H9 (cell line): ENCODE measurements around the gene HNMT. TPM values are rescaled to one million over a fixed set of nuclear protein-coding genes. Genes with fewer than 3 reads are reported as not detected.

Experiments used
- DNase-seq: peaks from one replicate; pipeline ENCODE4 v3.0.0-alpha.2; 2017
- H2AFZ ChIP-seq: one replicate; pipeline ENCODE4 v1.6.1; 2013; ENCODE audit warnings: mild to moderate bottlenecking, low read length, control low read depth, moderate library complexity
- H2AK5ac ChIP-seq: 2 replicates; pipeline ENCODE4 v1.6.1; 2013; ENCODE audit warnings: low read length, control low read depth, mixed read lengths; ENCODE audit not compliant: insufficient read length
- H2BK120ac ChIP-seq: one replicate; pipeline ENCODE4 v1.6.1; 2013; ENCODE audit warnings: low read depth, mild to moderate bottlenecking, low read length, control low read depth, inconsistent platforms; ENCODE audit not compliant: poor library complexity, severe bottlenecking
- H2BK12ac ChIP-seq: 2 replicates; pipeline ENCODE4 v1.6.1; 2013; ENCODE audit warnings: low read length, control low read depth, mixed read lengths, low read depth; ENCODE audit not compliant: insufficient read length
- H2BK15ac ChIP-seq: 2 replicates; pipeline ENCODE4 v1.6.1; 2013; ENCODE audit warnings: low read depth, low read length, control low read depth
- H2BK20ac ChIP-seq: one replicate; pipeline ENCODE4 v1.6.1; 2013; ENCODE audit warnings: low read depth, mild to moderate bottlenecking, low read length, control low read depth, inconsistent platforms; ENCODE audit not compliant: poor library complexity, severe bottlenecking
- H2BK5ac ChIP-seq: 2 replicates; pipeline ENCODE4 v1.6.1; 2013; ENCODE audit warnings: low read length, control low read depth, mixed read lengths; ENCODE audit not compliant: insufficient read length
- H3K14ac ChIP-seq: 2 replicates; pipeline ENCODE4 v1.6.1; 2013; ENCODE audit warnings: low read length, control low read depth; ENCODE audit not compliant: insufficient read depth
- H3K18ac ChIP-seq: 2 replicates; pipeline ENCODE4 v1.6.1; 2013; ENCODE audit warnings: low read depth, mild to moderate bottlenecking, mixed read lengths, low read length, control low read depth; ENCODE audit not compliant: insufficient read length
- H3K23ac ChIP-seq: 2 replicates; pipeline ENCODE4 v1.6.1; 2013; ENCODE audit warnings: low read length, control low read depth, mixed read lengths, low read depth; ENCODE audit not compliant: insufficient read length
- H3K23me2 ChIP-seq: 2 replicates; pipeline ENCODE4 v1.6.1; 2013; ENCODE audit warnings: low read depth, mild to moderate bottlenecking, mixed read lengths, low read length, control low read depth; ENCODE audit not compliant: insufficient read length, poor library complexity, severe bottlenecking
- H3K27ac ChIP-seq: 2 replicates; pipeline ENCODE4 v1.5.1; 2013; ENCODE audit warnings: low read length, control low read depth, mixed read lengths, low read depth; ENCODE audit not compliant: insufficient read length
- H3K27me3 ChIP-seq: 2 replicates; pipeline ENCODE4 v1.6.1; 2013; ENCODE audit warnings: low read length, control low read depth, inconsistent platforms; ENCODE audit not compliant: insufficient read depth
- H3K4ac ChIP-seq: 2 replicates; pipeline ENCODE4 v1.6.1; 2013; ENCODE audit warnings: low read depth, mild to moderate bottlenecking, control low read depth, inconsistent platforms, low read length, moderate library complexity
- H3K4me1 ChIP-seq: 2 replicates; pipeline ENCODE4 v1.6.1; 2013; ENCODE audit warnings: low read length, control low read depth, inconsistent platforms; ENCODE audit not compliant: insufficient read depth
- H3K4me2 ChIP-seq: 2 replicates; pipeline ENCODE4 v1.6.1; 2013; ENCODE audit warnings: low read length, control low read depth, mixed read lengths; ENCODE audit not compliant: insufficient read length, insufficient read depth
- H3K56ac ChIP-seq: 2 replicates; pipeline ENCODE4 v1.6.1; 2013; ENCODE audit warnings: low read depth, mild to moderate bottlenecking, mixed read lengths, low read length, control low read depth; ENCODE audit not compliant: insufficient read length
- H3K79me1 ChIP-seq: 2 replicates; pipeline ENCODE4 v1.6.1; 2013; ENCODE audit warnings: low read depth, mild to moderate bottlenecking, moderate library complexity, low read length, control low read depth, inconsistent platforms; ENCODE audit not compliant: insufficient read depth, poor library complexity, severe bottlenecking
- H3K79me2 ChIP-seq: 2 replicates; pipeline ENCODE4 v1.6.1; 2013; ENCODE audit warnings: low read length, control low read depth, inconsistent platforms; ENCODE audit not compliant: insufficient read depth
- H3K9ac ChIP-seq: 2 replicates; pipeline ENCODE4 v1.6.1; 2013; ENCODE audit warnings: low read length, control low read depth, mixed read lengths; ENCODE audit not compliant: insufficient read length; ENCODE audit errors: extremely low read depth
- H3K9me3 ChIP-seq: one replicate; pipeline ENCODE4 v1.6.1; 2013; ENCODE audit warnings: low read depth, low read length, inconsistent platforms; ENCODE audit not compliant: control insufficient read depth
- H3T11ph ChIP-seq: one replicate; pipeline ENCODE4 v1.6.1; 2013; ENCODE audit warnings: mild to moderate bottlenecking, low read length, control low read depth, inconsistent platforms
- H4K20me1 ChIP-seq: one replicate; pipeline ENCODE4 v1.6.1; 2013; ENCODE audit not compliant: control insufficient read depth, insufficient read length, insufficient read depth
- H4K5ac ChIP-seq: 2 replicates; pipeline ENCODE4 v1.6.1; 2013; ENCODE audit warnings: low read depth, mild to moderate bottlenecking, mixed read lengths, low read length, control low read depth; ENCODE audit not compliant: insufficient read length
- H4K8ac ChIP-seq: replicated peaks from 2 replicates; pipeline ENCODE4 v1.6.1; 2013; ENCODE audit warnings: low read length, control low read depth, mixed read lengths, low read depth; ENCODE audit not compliant: insufficient read length
- H4K91ac ChIP-seq: 2 replicates; pipeline ENCODE4 v1.6.1; 2013; ENCODE audit warnings: low read depth, mild to moderate bottlenecking, moderate library complexity, mixed read lengths, low read length, control low read depth; ENCODE audit not compliant: insufficient read length
- H3K27ac Mint-ChIP-seq, 3 experiments: 2 replicates in 2 of 3; 3 replicates in 1 of 3; pipeline ENCODE4 v1.8.0; 2020 to 2021; ENCODE audit warnings: mixed read lengths in 3 of 3, mild to moderate bottlenecking in 1 of 3, moderate library complexity in 1 of 3
- H3K27me3 Mint-ChIP-seq: 2 replicates; pipeline ENCODE4 v1.8.0; 2021; ENCODE audit warnings: low read depth, mild to moderate bottlenecking, moderate library complexity, mixed read lengths
- H3K36me3 Mint-ChIP-seq, 3 experiments: 2 replicates in 2 of 3; 3 replicates in 1 of 3; pipeline ENCODE4 v1.8.0; 2020 to 2021; ENCODE audit warnings: low read depth in 3 of 3, mixed read lengths in 3 of 3; ENCODE audit not compliant: insufficient read depth in 1 of 3
- H3K4me1 Mint-ChIP-seq, 2 experiments: 2 replicates each; pipeline ENCODE4 v1.8.0; 2020; ENCODE audit warnings: mixed read lengths in 2 of 2
- H3K4me3 Mint-ChIP-seq, 2 experiments: 2 replicates in 1 of 2; 3 replicates in 1 of 2; pipeline ENCODE4 v1.8.0; 2020 to 2021; ENCODE audit warnings: mild to moderate bottlenecking in 2 of 2, mixed read lengths in 2 of 2, moderate library complexity in 1 of 2
- H3K9me3 Mint-ChIP-seq, 2 experiments: 2 replicates in 1 of 2; 3 replicates in 1 of 2; pipeline ENCODE4 v1.8.0; 2020; ENCODE audit warnings: mild to moderate bottlenecking in 2 of 2, mixed read lengths in 2 of 2, moderate library complexity in 1 of 2
- CTCF ChIP-seq: fragments of 200-600 bp; sonication (generic); conservative IDR thresholded peaks from 3 replicates; pipeline ENCODE4 v1.8.0; 2021; ENCODE audit warnings: antibody characterized with exemption, mild to moderate bottlenecking
- WGBS: extraction: QIAGEN DNeasy Blood & Tissue Kit; methylation state at CpG from one replicate; pipeline ENCODE4 v1.1.7; 2013; ENCODE audit warnings: missing lambda C conversion rate, low lambda C conversion rate, mixed read lengths; ENCODE audit not compliant: insufficient read length; ENCODE audit errors: extremely low coverage; 5-methylcytosine and 5-hydroxymethylcytosine counted together
- total RNA-seq: library from RNA; stranded (reverse); gene quantifications from 2 replicates; pipeline ENCODE4 v1.2.1, GENCODE V29; 2021

The HNMT gene
- total RNA-seq, 1 experiment from 2014 or later = 1.3 TPM

GRCh38 chr2:137997733-137998132, 33.5 kb downstream of the HNMT start:
- no peak overlapping the region for H2BK5ac ChIP-seq
- H2BK15ac ChIP-seq = no peak overlapping the region
- no peak overlapping the region for H3T11ph ChIP-seq
- no peak overlapping the region for H2BK20ac ChIP-seq
- no peak overlapping the region for H3K18ac ChIP-seq
- no peak overlapping the region for H2AK5ac ChIP-seq
- H4K5ac ChIP-seq = no peak overlapping the region
- no peak overlapping the region for H2BK120ac ChIP-seq
- no peak overlapping the region for H3K14ac ChIP-seq
- H3K23ac ChIP-seq = no peak overlapping the region
- H3K4me2 ChIP-seq = no peak overlapping the region
- no peaks in the 10 kb centered on the region; the same call in 1 of the 2 replicates for H3K27me3 Mint-ChIP-seq
- no peak overlapping the region for H3K56ac ChIP-seq
- no peaks in the 10 kb centered on the region for H3K27me3 ChIP-seq
- no peak overlapping the region for H3K9ac ChIP-seq
- no peak overlapping the region for H2AFZ ChIP-seq
- H4K8ac ChIP-seq = no peak overlapping the region
- no peaks in the 10 kb centered on the region for H3K79me1 ChIP-seq
- no peaks in the 10 kb centered on the region for H3K4me1 Mint-ChIP-seq
- peaks cover 9 to 18% of the 10 kb centered on the region in 2 experiments; a peak in 3 of 5 replicates for H3K9me3 Mint-ChIP-seq
- no peak overlapping the region for H4K91ac ChIP-seq
- no peaks in the 10 kb centered on the region for H3K23me2 ChIP-seq
- no CpG with 5 or more reads among the region's 4 CpGs for WGBS
- H3K36me3 Mint-ChIP-seq = peaks cover 0 to 8% (median 2%) of the 10 kb centered on the region in 3 experiments; a peak in 5 of 7 replicates
- no peak overlapping the region for H3K27ac ChIP-seq
- no peak overlapping the region for H3K4me3 Mint-ChIP-seq
- no peak for TF ChIP-seq CTCF
- no peak overlapping the region for H2BK12ac ChIP-seq
- no peaks in the 10 kb centered on the region for H4K20me1 ChIP-seq
- no peak overlapping the region for H3K4ac ChIP-seq
- H3K79me2 ChIP-seq = no peaks in the 10 kb centered on the region
- DNase-seq = no peak
- H3K4me1 ChIP-seq = no peaks in the 10 kb centered on the region
- no peak overlapping the region for H3K27ac Mint-ChIP-seq
- H3K9me3 ChIP-seq = no peaks in the 10 kb centered on the region
